Activated T-helper 2 cell treated with anti-CD3 and anti-CD28 coated beads, Interferon-gamma antibody, Interleukin-2, Interleukin-4, amounts not matched to agents 10 μg/mL and 5 μg/mL and 100 μg/mL, durations not matched to agents 14 hours and 24 hours and 36 hours (primary cell): Measurements from ENCODE around the gene LGALS14. TPM values are rescaled to one million over a fixed set of nuclear protein-coding genes. Genes with fewer than 3 reads are reported as not detected.
"Not testable (repeated sequence)": the region's sequence is repeated elsewhere in the genome, so short reads cannot be mapped to it uniquely, and the experiment has no call there.

Source experiments
- DNase-seq: peaks from one replicate; pipeline ENCODE4 v3.0.0; 2021; ENCODE audit warnings: low spot score
- H3K27ac Mint-ChIP-seq: one replicate; pipeline ENCODE4 v1.8.0; 2021; ENCODE audit warnings: mixed read lengths
- H3K27me3 Mint-ChIP-seq: one replicate; pipeline ENCODE4 v1.8.0; 2021; ENCODE audit warnings: low read depth, mixed read lengths
- H3K36me3 Mint-ChIP-seq: one replicate; pipeline ENCODE4 v1.8.0; 2021; ENCODE audit warnings: low read depth, mixed read lengths
- H3K4me1 Mint-ChIP-seq: one replicate; pipeline ENCODE4 v1.8.0; 2021; ENCODE audit warnings: low read depth, mixed read lengths
- H3K4me3 Mint-ChIP-seq: one replicate; pipeline ENCODE4 v1.8.0; 2021; ENCODE audit warnings: low read depth, mild to moderate bottlenecking, moderate library complexity, mixed read lengths
- H3K9me3 Mint-ChIP-seq: one replicate; pipeline ENCODE4 v1.8.0; 2021; ENCODE audit warnings: mixed read lengths
- intact Hi-C: fragments of 100-400 bp; cut with micrococcal nuclease; formaldehyde crosslinking; loops from one replicate; pipeline ENCODE4 v1.15.1; 2023
- total RNA-seq: library from RNA; stranded (reverse); gene quantifications from 2 replicates; pipeline ENCODE4 v1.2.3, GENCODE V29; 2022

The LGALS14 gene
- total RNA-seq, 1 donor from 2014 or later: not detected

GRCh38 chr19:39679056-39679790, 25.1 kb upstream of the LGALS14 start:
- intact Hi-C loops: loop anchor here (1.0 to 10.0 kb wide), 3 partner anchors 25 to 166 kb away; partner anchors contain the start of genes FBL and LGALS14
- peak overlapping the region; percentile 55 for H3K4me3 Mint-ChIP-seq
- peaks cover 39% of the 10 kb centered on the region for H3K4me1 Mint-ChIP-seq

GRCh38 chr19:39679791-39680168, 24.5 kb upstream of the LGALS14 start:
- peak overlapping the region; percentile 55 for H3K4me3 Mint-ChIP-seq
- no peaks in the 10 kb centered on the region for H3K36me3 Mint-ChIP-seq
- peaks cover 39% of the 10 kb centered on the region for H3K4me1 Mint-ChIP-seq

More at GRCh38 chr19:39679056-39679790, 25.1 kb upstream of the LGALS14 start:
- Mint-ChIP-seq H3K9me3 (no peaks in the 10 kb centered on the region), H3K27ac (peak overlapping the region; percentile 56), H3K27me3 (peaks cover 7% of the 10 kb centered on the region), H3K36me3 (no peaks in the 10 kb centered on the region)
- DNase-seq: peak; percentile 46

GRCh38 chr19:39680593-39680992, 23.7 kb upstream of the LGALS14 start:
- intact Hi-C loops: loop anchor here (1.0 kb wide), 1 partner anchor 60 kb away; no protein-coding TSS in a partner anchor
- Mint-ChIP-seq H3K36me3 (no peaks in the 10 kb centered on the region), H3K27me3 (peaks cover 7% of the 10 kb centered on the region), H3K4me1 (peaks cover 34% of the 10 kb centered on the region), H3K27ac (no peak overlapping the region), H3K9me3 (no peaks in the 10 kb centered on the region), H3K4me3 (no peak overlapping the region)
- no peak for DNase-seq

More at GRCh38 chr19:39679791-39680168, 24.5 kb upstream of the LGALS14 start:
- H3K9me3 Mint-ChIP-seq: no peaks in the 10 kb centered on the region
- intact Hi-C loops: loop anchor here (1.0 to 10.0 kb wide), 4 partner anchors 25 to 165 kb away; partner anchors contain the start of genes FBL and LGALS14
- H3K27me3 Mint-ChIP-seq: peaks cover 7% of the 10 kb centered on the region
- no peak for DNase-seq
- peak overlapping the region; percentile 56 for H3K27ac Mint-ChIP-seq

DNA sequence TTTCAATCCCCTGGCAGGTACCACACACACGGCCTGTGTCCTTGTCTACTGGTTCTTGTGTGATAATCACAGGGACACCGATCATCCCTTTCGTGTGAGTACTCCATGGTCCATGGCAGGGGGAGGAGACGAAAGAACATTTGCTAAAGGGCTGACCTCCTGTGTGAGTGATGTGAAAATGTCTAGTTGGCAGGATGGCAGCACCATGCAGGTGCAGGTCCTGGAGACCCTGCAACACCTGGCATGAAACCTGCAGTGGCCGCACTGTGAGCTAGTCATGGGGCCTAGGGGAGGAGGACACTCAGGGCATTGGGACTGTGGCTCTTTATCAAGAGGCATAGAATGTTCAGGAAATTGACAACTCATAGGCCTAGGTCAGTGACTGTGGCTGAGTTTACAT, 22.9 kb upstream of the LGALS14 start:
- Mint-ChIP-seq H3K27ac (no peak overlapping the region), H3K36me3 (no peaks in the 10 kb centered on the region), H3K27me3 (peaks cover 11% of the 10 kb centered on the region), H3K4me1 (peaks cover 28% of the 10 kb centered on the region), H3K4me3 (no peak overlapping the region), H3K9me3 (no peaks in the 10 kb centered on the region)
- no peak for DNase-seq
- intact Hi-C loops: no loop called here

GRCh38 chr19:39684267-39684666, 20.0 kb upstream of the LGALS14 start:
- Mint-ChIP-seq H3K9me3 (no peaks in the 10 kb centered on the region), H3K4me3 (no peak overlapping the region), H3K36me3 (no peaks in the 10 kb centered on the region), H3K4me1 (peaks cover 18% of the 10 kb centered on the region), H3K27me3 (peaks cover 12% of the 10 kb centered on the region), H3K27ac (no peak overlapping the region)
- DNase-seq: no peak
- intact Hi-C loops: no loop called here

- H3K36me3 Mint-ChIP-seq: no peaks in the 10 kb centered on the region
- no peaks in the 10 kb centered on the region for H3K9me3 Mint-ChIP-seq
- peaks cover 23% of the 10 kb centered on the region for H3K27me3 Mint-ChIP-seq
- H3K27ac Mint-ChIP-seq: no peak overlapping the region
- DNase-seq: no peak
- intact Hi-C loops: no loop called here
- H3K4me3 Mint-ChIP-seq: no peak overlapping the region
- H3K4me1 Mint-ChIP-seq: peaks cover 5% of the 10 kb centered on the region
Measured at GRCh38 chr19:39686739-39687138, 17.5 kb upstream of the LGALS14 start.

DNA sequence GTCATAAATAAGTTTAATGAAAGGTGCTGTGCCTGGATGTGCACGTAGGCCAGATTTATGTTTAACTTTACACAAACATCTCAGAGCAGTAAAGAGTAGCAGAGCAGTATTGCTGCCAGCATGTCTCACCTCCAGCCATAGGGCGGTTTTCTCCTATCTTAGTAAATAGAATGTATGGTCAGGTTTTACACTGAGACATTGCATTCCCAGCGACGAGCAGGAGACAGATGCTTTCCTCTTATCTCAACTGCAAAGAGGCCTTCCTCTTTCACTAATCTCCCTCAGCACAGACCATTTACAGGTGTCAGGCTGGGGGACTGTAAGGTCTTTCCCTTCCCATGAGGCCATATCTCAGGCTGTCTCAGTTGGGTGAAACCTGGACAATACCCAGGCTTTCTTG, 15.6 kb upstream of the LGALS14 start:
- DNase-seq, H3K36me3 Mint-ChIP-seq, H3K4me3 Mint-ChIP-seq, H3K4me1 Mint-ChIP-seq, intact Hi-C loops, H3K27ac Mint-ChIP-seq, H3K9me3 Mint-ChIP-seq: not testable (repeated sequence)
- peaks cover 22% of the 10 kb centered on the region for H3K27me3 Mint-ChIP-seq

DNA sequence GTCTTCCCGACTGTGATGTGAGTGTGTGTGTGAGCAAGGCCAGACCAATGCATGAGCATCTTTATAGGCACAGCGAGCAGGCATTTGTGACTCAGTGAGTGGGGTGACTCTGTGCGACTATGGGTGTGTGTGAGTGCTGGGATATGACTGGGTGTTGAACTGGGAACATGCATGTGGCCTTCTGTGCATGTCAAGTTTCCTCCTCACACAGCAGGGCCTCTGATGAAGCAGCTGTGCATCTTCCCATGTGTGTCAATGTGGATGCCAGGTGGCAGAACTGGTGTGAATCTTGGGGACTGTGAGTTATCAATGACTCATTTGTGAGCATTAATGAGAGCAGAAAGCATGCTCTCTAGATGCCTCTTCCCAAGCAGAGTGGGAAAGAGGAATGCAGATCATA, 12.1 kb upstream of the LGALS14 start:
- Mint-ChIP-seq H3K4me1 (no peaks in the 10 kb centered on the region), H3K36me3 (no peaks in the 10 kb centered on the region), H3K27me3 (peaks cover 36% of the 10 kb centered on the region), H3K27ac (no peak overlapping the region), H3K9me3 (no peaks in the 10 kb centered on the region), H3K4me3 (no peak overlapping the region)
- DNase-seq: no peak
- intact Hi-C loops: no loop called here

DNA sequence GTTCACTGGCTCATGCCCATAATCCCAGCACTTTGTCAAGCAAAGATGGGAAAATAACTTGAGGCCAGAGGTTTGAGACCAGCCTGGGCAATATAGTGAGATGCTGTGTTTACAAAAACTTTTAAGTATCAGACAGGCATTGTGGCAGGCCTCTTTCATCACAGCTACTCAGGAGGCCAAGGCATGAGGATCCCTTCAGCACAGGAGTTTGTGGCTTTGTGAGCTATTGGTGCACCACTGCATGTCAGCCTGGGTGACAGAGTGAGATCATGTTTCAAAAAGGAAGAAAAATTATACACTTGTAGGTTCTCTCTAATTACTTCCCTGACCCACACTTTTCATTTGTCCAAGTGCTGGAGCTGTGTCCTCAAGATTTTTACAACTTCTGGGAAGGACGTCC, 11.5 kb upstream of the LGALS14 start:
- Mint-ChIP-seq H3K27me3 (peaks cover 41% of the 10 kb centered on the region), H3K36me3 (no peaks in the 10 kb centered on the region), H3K27ac (no peak overlapping the region), H3K4me1 (no peaks in the 10 kb centered on the region), H3K9me3 (no peaks in the 10 kb centered on the region), H3K4me3 (no peak overlapping the region)
- intact Hi-C loops: no loop called here
- DNase-seq: no peak

DNA sequence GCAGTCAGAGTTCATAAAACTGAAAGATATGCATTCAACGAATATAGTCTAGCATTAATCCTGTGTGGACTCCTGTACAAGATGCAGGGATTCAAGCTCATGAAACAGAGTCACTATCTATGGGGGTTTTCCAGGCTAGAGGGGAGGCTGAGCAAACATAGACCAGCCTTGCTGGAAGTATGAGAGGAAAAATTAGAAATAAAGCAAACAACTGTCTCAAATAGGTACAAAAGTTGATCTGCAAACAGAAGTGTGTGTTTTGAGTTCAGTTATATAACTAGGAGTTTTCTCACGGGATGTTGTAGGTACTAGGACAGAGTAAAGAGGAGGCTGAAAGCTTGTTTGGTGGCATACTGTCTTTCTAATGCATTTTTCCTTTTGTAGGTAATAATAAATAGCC, 8.5 kb upstream of the LGALS14 start:
- no peak overlapping the region for H3K27ac Mint-ChIP-seq
- H3K4me3 Mint-ChIP-seq: no peak overlapping the region
- H3K36me3 Mint-ChIP-seq: no peaks in the 10 kb centered on the region
- H3K27me3 Mint-ChIP-seq: peaks cover 46% of the 10 kb centered on the region
- H3K4me1 Mint-ChIP-seq: peaks cover 3% of the 10 kb centered on the region
- no peaks in the 10 kb centered on the region for H3K9me3 Mint-ChIP-seq
- no peak for DNase-seq
- intact Hi-C loops: no loop called here

DNA sequence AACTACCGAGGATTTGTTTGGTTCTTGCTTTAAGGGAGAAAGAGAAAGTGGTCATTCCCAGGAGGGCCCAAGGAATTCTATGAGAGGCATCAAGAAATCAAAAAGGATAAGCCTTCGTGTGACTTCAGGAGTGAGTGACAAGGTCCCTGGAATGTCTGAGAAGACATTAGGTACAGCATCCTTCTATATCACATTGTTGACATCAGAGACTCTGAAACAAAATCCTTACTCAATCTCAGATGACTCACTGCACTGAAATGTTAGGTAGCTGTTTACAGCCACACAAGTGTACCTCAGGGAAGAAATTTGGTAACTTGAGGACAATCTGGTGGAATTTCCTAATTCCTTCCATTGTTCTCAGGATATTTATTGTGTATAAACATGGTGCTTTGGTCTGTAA, 7.9 kb upstream of the LGALS14 start:
- no peak overlapping the region for H3K27ac Mint-ChIP-seq
- DNase-seq: no peak
- intact Hi-C loops: no loop called here
- H3K9me3 Mint-ChIP-seq: no peaks in the 10 kb centered on the region
- H3K4me1 Mint-ChIP-seq: peaks cover 3% of the 10 kb centered on the region
- no peaks in the 10 kb centered on the region for H3K36me3 Mint-ChIP-seq
- no peak overlapping the region for H3K4me3 Mint-ChIP-seq
- peaks cover 47% of the 10 kb centered on the region for H3K27me3 Mint-ChIP-seq

GRCh38 chr19:39698535-39698934, 5.7 kb upstream of the LGALS14 start:
- H3K36me3 Mint-ChIP-seq: no peaks in the 10 kb centered on the region
- DNase-seq: no peak
- no peak overlapping the region for H3K4me3 Mint-ChIP-seq
- H3K27ac Mint-ChIP-seq: no peak overlapping the region
- peaks cover 48% of the 10 kb centered on the region for H3K27me3 Mint-ChIP-seq
- intact Hi-C loops: no loop called here
- no peaks in the 10 kb centered on the region for H3K9me3 Mint-ChIP-seq
- H3K4me1 Mint-ChIP-seq: peaks cover 3% of the 10 kb centered on the region

GRCh38 chr19:39701291-39701690, 3.0 kb upstream of the LGALS14 start:
- Mint-ChIP-seq H3K36me3 (no peaks in the 10 kb centered on the region), H3K27me3 (peaks cover 37% of the 10 kb centered on the region), H3K4me3 (no peak overlapping the region), H3K27ac (no peak overlapping the region), H3K4me1 (peaks cover 22% of the 10 kb centered on the region), H3K9me3 (no peaks in the 10 kb centered on the region)
- intact Hi-C loops: no loop called here
- DNase-seq: no peak
